HCT116 (cell line): ENCODE results near the gene PFKFB2. TPM values are rescaled to one million over a fixed set of nuclear protein-coding genes. Genes with fewer than 3 reads are reported as not detected.

Experiments used
- ATAC-seq: fragments of 200-7000 bp; cut with Tn5 transposase; 2 replicates; pipeline ENCODE4 v1.9.1; 2020; ENCODE audit warnings: mild to moderate bottlenecking, moderate library complexity
- BruUV-seq: library from RNA; stranded (reverse); fragments of 400-500 nt; replicated peaks from 2 replicates; lab custom pipeline; 2021; lab: Mats Ljungman, UMichigan
- CTCF ChIA-PET: fragments of 300-600 bp; sonication (Branson Sonifier 250); formaldehyde crosslinking; loops from one replicate; lab custom pipeline; 2021; ENCODE audit warnings: antibody characterized with exemption; lab: Charles Lee
- POLR2A ChIA-PET: fragments of 300-600, 350-600 bp; sonication (Branson Sonifier 250); formaldehyde crosslinking; loops from one replicate; lab custom pipeline; 2021; ENCODE audit warnings: antibody characterized with exemption; lab: Charles Lee
- RAD21 ChIA-PET, 2 experiments: fragments of 300-600 bp; sonication (Branson Sonifier 250); formaldehyde crosslinking; loops; one replicate each; lab custom pipeline; 2023; ENCODE audit warnings: low total read pairs in 2 of 2; ENCODE audit not compliant: uncharacterized antibody in 2 of 2, unreplicated experiment in 2 of 2, low non-redundant PET in 1 of 2; lab: Charles Lee
- DNase-seq: peaks from one replicate; pipeline ENCODE4 v3.0.0-alpha.2; 2010; ENCODE audit warnings: low read depth, low spot score
- H2AFZ ChIP-seq: fragments of 200-600 bp; shearing (Covaris generic), sonication (generic); 2 replicates; pipeline ENCODE4 v1.6.1; 2017; ENCODE audit warnings: low read depth, mixed run types, mixed read lengths, antibody characterized with exemption, low read length; ENCODE audit not compliant: poor library complexity, severe bottlenecking
- H3K27ac ChIP-seq: 2 replicates; pipeline ENCODE4 v1.5.1; 2012; ENCODE audit warnings: low read depth, low read length
- H3K27me3 ChIP-seq: fragments of 200-600 bp; sonication (generic); 2 replicates; pipeline ENCODE4 v1.6.1; 2016; ENCODE audit warnings: mixed run types, low read length, mixed read lengths; ENCODE audit not compliant: insufficient read depth
- H3K36me3 ChIP-seq, 2 experiments: fragments of 200-500 bp in 1 of 2; fragments of 200-600 bp in 1 of 2; sonication (Bioruptor generic) in 1 of 2; sonication (generic) in 1 of 2; 2 replicates each; pipeline versions ENCODE4 v1.5.1 to v1.6.1; 2014 to 2016; ENCODE audit warnings: low read length in 2 of 2, inconsistent platforms in 1 of 2, mixed read lengths in 1 of 2, mixed run types in 1 of 2; ENCODE audit not compliant: insufficient read depth in 2 of 2, control insufficient read depth in 1 of 2
- H3K4me1 ChIP-seq, 2 experiments: fragments of 200-600 bp in 1 of 2; sonication (generic) in 1 of 2; 2 replicates each; pipeline versions ENCODE4 v1.5.1 to v1.6.1; 2012 to 2017; ENCODE audit warnings: low read length in 2 of 2, inconsistent platforms in 1 of 2, mild to moderate bottlenecking in 1 of 2, mixed read lengths in 1 of 2, mixed run types in 1 of 2, moderate library complexity in 1 of 2; ENCODE audit not compliant: insufficient read depth in 2 of 2, control insufficient read depth in 1 of 2
- H3K4me2 ChIP-seq: fragments of 200-600 bp; sonication (generic); 2 replicates; pipeline ENCODE4 v1.6.1; 2017; ENCODE audit warnings: mixed run types, low read length, mixed read lengths
- H3K4me3 ChIP-seq, 2 experiments: fragments of 200-600 bp in 1 of 2; sonication (generic) in 1 of 2; replicated peaks in 1 of 2; 2 replicates each; pipeline ENCODE4 v1.5.1; 2011 to 2016; ENCODE audit warnings: low read length in 2 of 2, control low read depth in 1 of 2, low read depth in 1 of 2, mild to moderate bottlenecking in 1 of 2, mixed read lengths in 1 of 2, mixed run types in 1 of 2
- H3K79me2 ChIP-seq: fragments of 200-600 bp; sonication (generic); 2 replicates; pipeline ENCODE4 v1.6.1; 2017; ENCODE audit warnings: mild to moderate bottlenecking, mixed run types, low read length, moderate library complexity, mixed read lengths; ENCODE audit not compliant: insufficient read depth
- H3K9ac ChIP-seq: fragments of 200-600 bp; sonication (generic); 2 replicates; pipeline ENCODE4 v1.6.1; 2016; ENCODE audit warnings: low read length, mixed read lengths
- H3K9me2 ChIP-seq: fragments of 200-600 bp; sonication (generic), shearing (Covaris generic); 2 replicates; pipeline ENCODE4 v1.6.1; 2017; ENCODE audit warnings: mixed run types, mild to moderate bottlenecking, moderate library complexity; ENCODE audit not compliant: insufficient read depth
- H3K9me3 ChIP-seq, 2 experiments: fragments of 200-500 bp in 1 of 2; fragments of 200-600 bp in 1 of 2; sonication (Bioruptor generic) in 1 of 2; sonication (generic) in 1 of 2; 2 replicates each; pipeline ENCODE4 v1.6.1; 2014 to 2017; ENCODE audit warnings: low read length in 2 of 2, mixed read lengths in 2 of 2, inconsistent platforms in 1 of 2, low read depth in 1 of 2, mild to moderate bottlenecking in 1 of 2, mixed run types in 1 of 2, moderate library complexity in 1 of 2; ENCODE audit not compliant: control insufficient read depth in 1 of 2, insufficient read depth in 1 of 2
- H4K20me1 ChIP-seq: fragments of 200-600 bp; sonication (generic), shearing (Covaris generic); 2 replicates; pipeline ENCODE4 v1.6.1; 2017; ENCODE audit warnings: mixed run types, mild to moderate bottlenecking, moderate library complexity; ENCODE audit not compliant: insufficient read depth
- CEBPB ChIP-seq: IDR thresholded peaks from 2 replicates; pipeline ENCODE4 v1.6.1; 2012; ENCODE audit warnings: low read depth
- ELF1 ChIP-seq: IDR thresholded peaks from 2 replicates; pipeline ENCODE4 v1.6.1; 2012; ENCODE audit warnings: low read depth, borderline replicate concordance
- EZH2phosphoT487 ChIP-seq: fragments of 200-600 bp; IDR thresholded peaks from 2 replicates; pipeline ENCODE4 v1.6.1; 2018; ENCODE audit warnings: antibody characterized with exemption, borderline replicate concordance
- FOSL1 ChIP-seq: IDR thresholded peaks from 2 replicates; pipeline ENCODE4 v1.6.1; 2012; ENCODE audit warnings: low read depth
- JUND ChIP-seq: IDR thresholded peaks from 2 replicates; pipeline ENCODE4 v1.6.1; 2012
- POLR2A ChIP-seq: IDR thresholded peaks from 2 replicates; pipeline ENCODE4 v1.7.0; 2011; ENCODE audit warnings: borderline replicate concordance; ENCODE audit not compliant: insufficient read depth, insufficient read length; ENCODE audit errors: extremely low read depth
- RAD21 ChIP-seq: IDR thresholded peaks from 2 replicates; pipeline ENCODE4 v1.6.1; 2012; ENCODE audit warnings: low read depth, mild to moderate bottlenecking
- SIN3A ChIP-seq: IDR thresholded peaks from 2 replicates; pipeline ENCODE4 v1.6.1; 2012; ENCODE audit warnings: low read depth
- SP1 ChIP-seq: IDR thresholded peaks from 2 replicates; pipeline ENCODE4 v1.6.1; 2012; ENCODE audit warnings: low read depth
- SRF ChIP-seq: IDR thresholded peaks from 2 replicates; pipeline ENCODE4 v1.6.1; 2012; ENCODE audit warnings: low read depth
- YY1 ChIP-seq: IDR thresholded peaks from 2 replicates; pipeline ENCODE4 v1.6.1; 2011; ENCODE audit warnings: low read length, low read depth, moderate library complexity, mild to moderate bottlenecking; ENCODE audit not compliant: insufficient replicate concordance; ENCODE audit errors: extremely low read depth
- ZFX ChIP-seq: fragments of 450-650 bp; IDR thresholded peaks from 2 replicates; pipeline ENCODE4 v1.6.1; 2017
- ZNF274 ChIP-seq: fragments of 200-500 bp; sonication (Bioruptor generic); IDR thresholded peaks from 2 replicates; pipeline ENCODE4 v1.6.1; 2014; ENCODE audit warnings: mild to moderate bottlenecking, low read depth, low read length, inconsistent platforms
- intact Hi-C: fragments of 100-400 bp; cut with micrococcal nuclease; formaldehyde crosslinking; loops from 2 replicates; pipeline ENCODE4 v1.10.0; 2022
- total RNA-seq: library from RNA; stranded (reverse); gene quantifications from one replicate; pipeline ENCODE4 v1.2.1, GENCODE V29; 2021; ENCODE audit not compliant: unreplicated experiment
- TF ChIP-seq, protein P1 (sequence below): IDR thresholded peaks from 2 replicates; pipeline ENCODE4 v1.6.1; 2012
- TF ChIP-seq, protein P2 (sequence below): IDR thresholded peaks from 2 replicates; pipeline ENCODE4 v1.6.1; 2012; ENCODE audit warnings: low read depth

PFKFB2 gene
- total RNA-seq, 1 experiment from 2014 or later = 13.9 TPM

DNA sequence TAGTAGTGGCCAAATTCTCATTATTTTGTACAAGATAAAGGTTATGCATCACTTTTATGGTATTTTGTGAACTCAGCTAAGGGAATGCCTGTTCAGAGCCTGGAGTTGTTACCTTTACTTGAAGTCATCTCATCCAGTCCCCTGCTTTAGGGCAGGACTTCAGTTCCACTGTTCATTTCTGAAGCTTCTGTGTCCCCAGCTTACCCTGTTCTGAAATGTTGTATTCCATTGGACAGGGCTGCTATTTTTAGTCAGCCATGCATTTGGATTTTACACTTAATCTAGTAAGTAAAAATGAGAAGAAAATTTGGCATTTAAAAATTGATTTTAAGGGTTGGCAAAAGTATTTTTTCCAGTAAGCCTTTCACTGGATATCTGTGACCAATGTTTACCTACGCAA, 23.9 kb downstream of the PFKFB2 start:
- no peak overlapping the region for H3K9ac ChIP-seq
- H3K4me3 ChIP-seq = no peak overlapping the region
- TF ChIP-seq RAD21 (no peak), SRF (no peak), ZFX (no peak), YY1 (no peak), ZNF274 (no peak), EZH2phosphoT487 (no peak), JUND (no peak), CEBPB (no peak), SIN3A (no peak), ELF1 (no peak), SP1 (no peak), FOSL1 (no peak), POLR2A (no peak)
- TF ChIP-seq, protein P1, sequence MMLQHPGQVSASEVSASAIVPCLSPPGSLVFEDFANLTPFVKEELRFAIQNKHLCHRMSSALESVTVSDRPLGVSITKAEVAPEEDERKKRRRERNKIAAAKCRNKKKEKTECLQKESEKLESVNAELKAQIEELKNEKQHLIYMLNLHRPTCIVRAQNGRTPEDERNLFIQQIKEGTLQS = no peak
- TF ChIP-seq, protein P2, sequence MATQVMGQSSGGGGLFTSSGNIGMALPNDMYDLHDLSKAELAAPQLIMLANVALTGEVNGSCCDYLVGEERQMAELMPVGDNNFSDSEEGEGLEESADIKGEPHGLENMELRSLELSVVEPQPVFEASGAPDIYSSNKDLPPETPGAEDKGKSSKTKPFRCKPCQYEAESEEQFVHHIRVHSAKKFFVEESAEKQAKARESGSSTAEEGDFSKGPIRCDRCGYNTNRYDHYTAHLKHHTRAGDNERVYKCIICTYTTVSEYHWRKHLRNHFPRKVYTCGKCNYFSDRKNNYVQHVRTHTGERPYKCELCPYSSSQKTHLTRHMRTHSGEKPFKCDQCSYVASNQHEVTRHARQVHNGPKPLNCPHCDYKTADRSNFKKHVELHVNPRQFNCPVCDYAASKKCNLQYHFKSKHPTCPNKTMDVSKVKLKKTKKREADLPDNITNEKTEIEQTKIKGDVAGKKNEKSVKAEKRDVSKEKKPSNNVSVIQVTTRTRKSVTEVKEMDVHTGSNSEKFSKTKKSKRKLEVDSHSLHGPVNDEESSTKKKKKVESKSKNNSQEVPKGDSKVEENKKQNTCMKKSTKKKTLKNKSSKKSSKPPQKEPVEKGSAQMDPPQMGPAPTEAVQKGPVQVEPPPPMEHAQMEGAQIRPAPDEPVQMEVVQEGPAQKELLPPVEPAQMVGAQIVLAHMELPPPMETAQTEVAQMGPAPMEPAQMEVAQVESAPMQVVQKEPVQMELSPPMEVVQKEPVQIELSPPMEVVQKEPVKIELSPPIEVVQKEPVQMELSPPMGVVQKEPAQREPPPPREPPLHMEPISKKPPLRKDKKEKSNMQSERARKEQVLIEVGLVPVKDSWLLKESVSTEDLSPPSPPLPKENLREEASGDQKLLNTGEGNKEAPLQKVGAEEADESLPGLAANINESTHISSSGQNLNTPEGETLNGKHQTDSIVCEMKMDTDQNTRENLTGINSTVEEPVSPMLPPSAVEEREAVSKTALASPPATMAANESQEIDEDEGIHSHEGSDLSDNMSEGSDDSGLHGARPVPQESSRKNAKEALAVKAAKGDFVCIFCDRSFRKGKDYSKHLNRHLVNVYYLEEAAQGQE = no peak
- no peaks in the 10 kb centered on the region for H4K20me1 ChIP-seq
- H3K4me2 ChIP-seq = no peak overlapping the region
- no peaks in the 10 kb centered on the region for H3K9me3 ChIP-seq
- no peaks in the 10 kb centered on the region for H3K36me3 ChIP-seq
- POLR2A ChIA-PET = no interaction called here
- DNase-seq (no peak), ATAC-seq (no peak)
- no TSS peak for BruUV-seq
- RAD21 ChIA-PET = no interaction called here
- H3K4me1 ChIP-seq = no peaks in the 10 kb centered on the region
- H3K79me2 ChIP-seq = no peaks in the 10 kb centered on the region
- intact Hi-C loops = loop anchor here (2.0 to 5.0 kb wide), 3 partner anchors 95 to 350 kb away; no protein-coding TSS in a partner anchor
- no peaks in the 10 kb centered on the region for H3K27me3 ChIP-seq
- H2AFZ ChIP-seq = no peak overlapping the region
- CTCF ChIA-PET = interaction anchor here (1.0 kb wide), 1 partner anchor 328 kb away, joined by 3 read pairs; no protein-coding TSS in a partner anchor
- H3K27ac ChIP-seq = no peak overlapping the region
- no peaks in the 10 kb centered on the region for H3K9me2 ChIP-seq
